Liver (tissue), 9 donors: Measurements from ENCODE around the gene KLC3. TPM values are rescaled to one million over a fixed set of nuclear protein-coding genes. Genes with fewer than 3 reads are reported as not detected.

Experiments
- DNase-seq: peaks from one replicate; pipeline ENCODE4 v3.0.0-alpha.2; 2017; ENCODE audit warnings: low spot score
- H3K27ac ChIP-seq, 2 donors: one replicate each; pipeline ENCODE4 v1.7.0; 2013; ENCODE audit warnings: inconsistent platforms in 2 of 2, low read length in 2 of 2, control low read depth in 1 of 2, low read depth in 1 of 2, mild to moderate bottlenecking in 1 of 2
- H3K27me3 ChIP-seq, 4 donors: one replicate each; pipeline versions ENCODE4 v1.6.1 to v1.7.0; 2013; ENCODE audit warnings: low read length in 3 of 4, inconsistent platforms in 1 of 4, mild to moderate bottlenecking in 1 of 4, moderate library complexity in 1 of 4; ENCODE audit not compliant: control insufficient read depth in 4 of 4, insufficient read depth in 4 of 4
- H3K36me3 ChIP-seq, 4 donors: one replicate each; pipeline versions ENCODE4 v1.6.1 to v1.7.0; 2013; ENCODE audit warnings: low read length in 3 of 4, mild to moderate bottlenecking in 3 of 4, low read depth in 1 of 4, moderate library complexity in 1 of 4; ENCODE audit not compliant: control insufficient read depth in 4 of 4, insufficient read depth in 3 of 4
- H3K4me1 ChIP-seq, 4 donors: one replicate each; pipeline versions ENCODE4 v1.6.1 to v1.7.0; 2013; ENCODE audit warnings: low read length in 3 of 4, mild to moderate bottlenecking in 3 of 4, moderate library complexity in 1 of 4; ENCODE audit not compliant: control insufficient read depth in 4 of 4, insufficient read depth in 4 of 4
- H3K4me3 ChIP-seq, 3 donors: one replicate each; pipeline versions ENCODE4 v1.6.1 to v1.7.0; 2013; ENCODE audit warnings: low read length in 3 of 3, control low read depth in 1 of 3, low read depth in 1 of 3, mild to moderate bottlenecking in 1 of 3
- H3K9ac ChIP-seq, 2 donors: one replicate each; pipeline ENCODE4 v1.7.0; 2013; ENCODE audit warnings: low read length in 2 of 2, mild to moderate bottlenecking in 2 of 2, moderate library complexity in 2 of 2, control low read depth in 1 of 2, low read depth in 1 of 2
- H3K9me3 ChIP-seq, 4 donors: one replicate each; pipeline versions ENCODE4 v1.6.1 to v1.7.0; 2013; ENCODE audit warnings: low read length in 3 of 4; ENCODE audit not compliant: control insufficient read depth in 4 of 4
- EGR1 ChIP-seq, 2 donors: IDR thresholded peaks; 2 replicates each; pipeline ENCODE4 v1.6.1; 2016 to 2018; ENCODE audit warnings: antibody characterized with exemption in 2 of 2, low read depth in 2 of 2
- FOXA2 ChIP-seq: IDR thresholded peaks from 2 replicates; pipeline ENCODE4 v1.6.1; 2016; ENCODE audit warnings: antibody characterized with exemption
- GABPA ChIP-seq, 2 donors: IDR thresholded peaks in 1 of 2; conservative IDR thresholded peaks in 1 of 2; 2 replicates each; pipeline ENCODE4 v1.6.1; 2016; ENCODE audit warnings: antibody characterized with exemption in 2 of 2, mild to moderate bottlenecking in 1 of 2, moderate library complexity in 1 of 2
- HNF4A ChIP-seq, 2 donors: conservative IDR thresholded peaks; 2 replicates each; pipeline ENCODE4 v1.6.1; 2016; ENCODE audit warnings: antibody characterized with exemption in 2 of 2, mild to moderate bottlenecking in 2 of 2
- HNF4G ChIP-seq: IDR thresholded peaks from 2 replicates; pipeline ENCODE4 v1.6.1; 2016; ENCODE audit warnings: antibody characterized with exemption
- JUND ChIP-seq, 2 donors: IDR thresholded peaks; 2 replicates each; pipeline ENCODE4 v1.6.1; 2016; ENCODE audit warnings: antibody characterized with exemption in 2 of 2
- NR2F2 ChIP-seq: IDR thresholded peaks from 2 replicates; pipeline ENCODE4 v1.6.1; 2016; ENCODE audit warnings: antibody characterized with exemption
- RAD21 ChIP-seq, 2 donors: IDR thresholded peaks; 2 replicates each; pipeline ENCODE4 v1.6.1; 2016; ENCODE audit warnings: antibody characterized with exemption in 2 of 2, mild to moderate bottlenecking in 2 of 2
- RXRA ChIP-seq, 2 donors: IDR thresholded peaks; 2 replicates each; pipeline ENCODE4 v1.6.1; 2017 to 2018; ENCODE audit warnings: antibody characterized with exemption in 2 of 2, mild to moderate bottlenecking in 1 of 2
- SP1 ChIP-seq: IDR thresholded peaks from 2 replicates; pipeline ENCODE4 v1.6.1; 2018; ENCODE audit warnings: antibody characterized with exemption, mild to moderate bottlenecking
- TAF1 ChIP-seq: conservative IDR thresholded peaks from 2 replicates; pipeline ENCODE4 v1.6.1; 2016; ENCODE audit warnings: antibody characterized with exemption, mild to moderate bottlenecking
- YY1 ChIP-seq: IDR thresholded peaks from 2 replicates; pipeline ENCODE4 v1.6.1; 2016; ENCODE audit warnings: antibody characterized with exemption, mild to moderate bottlenecking
- WGBS: extraction: QIAGEN DNeasy Blood & Tissue Kit; methylation state at CpG from one replicate; pipeline ENCODE4 v1.1.7; 2013; 5-methylcytosine and 5-hydroxymethylcytosine counted together
- polyA plus RNA-seq, 2 donors: library from polyadenylated mRNA; stranded (reverse) in 1 of 2; unstranded in 1 of 2; fragments of 200-250 nt in 1 of 2; fragments of >200 nt in 1 of 2; fragmentation: Nextera tagmentation in 1 of 2; extraction: Ambion mirVana in 1 of 2; gene quantifications; one replicate each; pipeline versions ENCODE4 v1.2.1 to v1.2.3, GENCODE V29; 2013 to 2015
- total RNA-seq, 2 donors: library from RNA; depleted of rRNA; stranded (reverse); fragments of >200 nt; gene quantifications; one replicate each; pipeline ENCODE4 v1.2.3, GENCODE V29; 2014
- TF ChIP-seq, protein P1 (sequence below): IDR thresholded peaks from 2 replicates; pipeline ENCODE4 v1.6.1; 2016; ENCODE audit warnings: antibody characterized with exemption
- TF ChIP-seq, protein P2 (sequence below): IDR thresholded peaks from 2 replicates; pipeline ENCODE4 v1.6.1; 2016; ENCODE audit warnings: antibody characterized with exemption, mild to moderate bottlenecking
- TF ChIP-seq, protein P3 (sequence below): IDR thresholded peaks from 2 replicates; pipeline ENCODE4 v1.6.1; 2016; ENCODE audit warnings: antibody characterized with exemption
- TF ChIP-seq, protein P4 (sequence below): fragments of 150-350 bp; IDR thresholded peaks from 2 replicates; pipeline ENCODE4 v1.5.1; 2017; ENCODE audit warnings: improper control_type of control experiment, low read depth, low read length; ENCODE audit not compliant: missing input control
- donor health status: healthy.
- donor health status: healthy.
- donor health status: healthy.
- donor health status: healthy.
- donor health status: healthy.

Gene KLC3
- total and polyA plus RNA-seq, 4 donors: 0.08 to 1.3 (median 0.08) TPM; not detected in 1

DNA sequence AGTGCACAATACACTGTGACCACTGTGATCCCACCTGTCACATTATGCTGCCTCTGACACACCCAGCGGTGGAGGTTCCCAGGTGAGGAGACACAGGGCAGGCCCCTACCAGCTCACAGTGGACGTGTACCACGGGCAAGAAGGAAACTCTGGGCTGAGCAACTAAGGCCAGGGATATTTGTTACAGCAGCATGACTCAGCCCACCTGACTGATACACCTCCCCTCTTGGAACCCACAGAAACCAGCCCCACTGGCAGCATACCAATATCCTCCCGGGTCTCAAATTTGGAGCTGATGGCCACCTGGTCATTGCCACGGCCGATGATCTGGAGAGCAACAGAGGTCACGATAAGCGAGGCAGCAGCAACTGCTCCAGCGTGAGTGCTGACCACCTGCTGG, 14.9 kb downstream of the KLC3 start:
- H3K27me3 ChIP-seq: no peaks in the 10 kb centered on the region
- no peak overlapping the region for H3K4me3 ChIP-seq
- peaks cover 0 to 45% (median 7%) of the 10 kb centered on the region in 4 donors for H3K36me3 ChIP-seq
- DNase-seq: no peak
- no peaks in the 10 kb centered on the region for H3K9me3 ChIP-seq
- 98% methylated on average over 9 of the region's 9 CpGs for WGBS
- H3K4me1 ChIP-seq: no peaks in the 10 kb centered on the region
- no peak for TF ChIP-seq JUND (IDR thresholded peaks at IDR 0.05)
- no peak for TF ChIP-seq SP1
- no peak for TF ChIP-seq HNF4G
- TF ChIP-seq, protein P1, sequence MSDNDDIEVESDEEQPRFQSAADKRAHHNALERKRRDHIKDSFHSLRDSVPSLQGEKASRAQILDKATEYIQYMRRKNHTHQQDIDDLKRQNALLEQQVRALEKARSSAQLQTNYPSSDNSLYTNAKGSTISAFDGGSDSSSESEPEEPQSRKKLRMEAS: no peak
- no peak for TF ChIP-seq GABPA (IDR thresholded peaks at IDR 0.05 in 1 of 2, conservative IDR thresholded peaks at IDR 0.05 in 1 of 2)
- TF ChIP-seq, protein P2, sequence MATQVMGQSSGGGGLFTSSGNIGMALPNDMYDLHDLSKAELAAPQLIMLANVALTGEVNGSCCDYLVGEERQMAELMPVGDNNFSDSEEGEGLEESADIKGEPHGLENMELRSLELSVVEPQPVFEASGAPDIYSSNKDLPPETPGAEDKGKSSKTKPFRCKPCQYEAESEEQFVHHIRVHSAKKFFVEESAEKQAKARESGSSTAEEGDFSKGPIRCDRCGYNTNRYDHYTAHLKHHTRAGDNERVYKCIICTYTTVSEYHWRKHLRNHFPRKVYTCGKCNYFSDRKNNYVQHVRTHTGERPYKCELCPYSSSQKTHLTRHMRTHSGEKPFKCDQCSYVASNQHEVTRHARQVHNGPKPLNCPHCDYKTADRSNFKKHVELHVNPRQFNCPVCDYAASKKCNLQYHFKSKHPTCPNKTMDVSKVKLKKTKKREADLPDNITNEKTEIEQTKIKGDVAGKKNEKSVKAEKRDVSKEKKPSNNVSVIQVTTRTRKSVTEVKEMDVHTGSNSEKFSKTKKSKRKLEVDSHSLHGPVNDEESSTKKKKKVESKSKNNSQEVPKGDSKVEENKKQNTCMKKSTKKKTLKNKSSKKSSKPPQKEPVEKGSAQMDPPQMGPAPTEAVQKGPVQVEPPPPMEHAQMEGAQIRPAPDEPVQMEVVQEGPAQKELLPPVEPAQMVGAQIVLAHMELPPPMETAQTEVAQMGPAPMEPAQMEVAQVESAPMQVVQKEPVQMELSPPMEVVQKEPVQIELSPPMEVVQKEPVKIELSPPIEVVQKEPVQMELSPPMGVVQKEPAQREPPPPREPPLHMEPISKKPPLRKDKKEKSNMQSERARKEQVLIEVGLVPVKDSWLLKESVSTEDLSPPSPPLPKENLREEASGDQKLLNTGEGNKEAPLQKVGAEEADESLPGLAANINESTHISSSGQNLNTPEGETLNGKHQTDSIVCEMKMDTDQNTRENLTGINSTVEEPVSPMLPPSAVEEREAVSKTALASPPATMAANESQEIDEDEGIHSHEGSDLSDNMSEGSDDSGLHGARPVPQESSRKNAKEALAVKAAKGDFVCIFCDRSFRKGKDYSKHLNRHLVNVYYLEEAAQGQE: no peak
- no peak for TF ChIP-seq HNF4A (conservative IDR thresholded peaks at IDR 0.05)
- TF ChIP-seq, protein P3, sequence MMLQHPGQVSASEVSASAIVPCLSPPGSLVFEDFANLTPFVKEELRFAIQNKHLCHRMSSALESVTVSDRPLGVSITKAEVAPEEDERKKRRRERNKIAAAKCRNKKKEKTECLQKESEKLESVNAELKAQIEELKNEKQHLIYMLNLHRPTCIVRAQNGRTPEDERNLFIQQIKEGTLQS: no peak
- no peak for TF ChIP-seq YY1
- no peak for TF ChIP-seq RAD21 (IDR thresholded peaks at IDR 0.05)
- TF ChIP-seq, protein P4, sequence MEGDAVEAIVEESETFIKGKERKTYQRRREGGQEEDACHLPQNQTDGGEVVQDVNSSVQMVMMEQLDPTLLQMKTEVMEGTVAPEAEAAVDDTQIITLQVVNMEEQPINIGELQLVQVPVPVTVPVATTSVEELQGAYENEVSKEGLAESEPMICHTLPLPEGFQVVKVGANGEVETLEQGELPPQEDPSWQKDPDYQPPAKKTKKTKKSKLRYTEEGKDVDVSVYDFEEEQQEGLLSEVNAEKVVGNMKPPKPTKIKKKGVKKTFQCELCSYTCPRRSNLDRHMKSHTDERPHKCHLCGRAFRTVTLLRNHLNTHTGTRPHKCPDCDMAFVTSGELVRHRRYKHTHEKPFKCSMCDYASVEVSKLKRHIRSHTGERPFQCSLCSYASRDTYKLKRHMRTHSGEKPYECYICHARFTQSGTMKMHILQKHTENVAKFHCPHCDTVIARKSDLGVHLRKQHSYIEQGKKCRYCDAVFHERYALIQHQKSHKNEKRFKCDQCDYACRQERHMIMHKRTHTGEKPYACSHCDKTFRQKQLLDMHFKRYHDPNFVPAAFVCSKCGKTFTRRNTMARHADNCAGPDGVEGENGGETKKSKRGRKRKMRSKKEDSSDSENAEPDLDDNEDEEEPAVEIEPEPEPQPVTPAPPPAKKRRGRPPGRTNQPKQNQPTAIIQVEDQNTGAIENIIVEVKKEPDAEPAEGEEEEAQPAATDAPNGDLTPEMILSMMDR: no peak
- TF ChIP-seq FOXA2: no peak
- no peak for TF ChIP-seq NR2F2
- TF ChIP-seq TAF1: no peak
- no peak overlapping the region for H3K9ac ChIP-seq
- no peak overlapping the region for H3K27ac ChIP-seq

DNA sequence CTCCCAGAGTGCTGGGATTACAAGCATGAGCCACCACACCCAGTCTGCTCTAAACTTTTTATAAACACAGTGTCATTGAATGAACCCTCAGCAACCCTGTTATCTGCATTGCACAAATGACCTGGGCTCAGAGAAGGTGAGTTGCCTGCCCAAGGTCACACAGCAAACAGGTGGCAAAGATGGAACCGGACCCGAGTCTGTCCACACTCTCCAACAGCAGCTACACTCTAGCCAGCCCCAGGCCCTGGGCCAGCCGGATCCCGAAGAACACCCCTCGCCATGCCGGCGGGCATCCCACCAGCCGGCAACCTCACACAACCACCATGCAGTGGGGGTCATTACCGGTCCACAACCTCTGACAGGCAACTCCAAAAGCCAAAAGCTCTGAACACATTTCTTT, 15.4 kb downstream of the KLC3 start:
- H3K27me3 ChIP-seq: no peaks in the 10 kb centered on the region
- no peaks in the 10 kb centered on the region for H3K9me3 ChIP-seq
- no peaks in the 10 kb centered on the region for H3K4me1 ChIP-seq
- DNase-seq: no peak
- H3K9ac ChIP-seq: no peak overlapping the region
- TF ChIP-seq, protein P1: no peak
- TF ChIP-seq NR2F2 (no peak), RXRA (IDR thresholded peaks at IDR 0.05) (no peak), EGR1 (IDR thresholded peaks at IDR 0.05; ENCODE audit: low read depth in 2 of 2) (no peak), JUND (IDR thresholded peaks at IDR 0.05) (no peak), RAD21 (IDR thresholded peaks at IDR 0.05) (no peak), FOXA2 (no peak)
- peaks cover 0 to 45% (median 7%) of the 10 kb centered on the region in 4 donors for H3K36me3 ChIP-seq
- no peak overlapping the region for H3K4me3 ChIP-seq
- no peak overlapping the region for H3K27ac ChIP-seq
- 98% methylated on average over 9 of the region's 9 CpGs for WGBS
